GM18517 (cell line): ENCODE results near the gene MEGF6.

ENCODE experiments used
- ATAC-seq: cut with Tn5 transposase; IDR thresholded peaks from one replicate; pipeline ENCODE4 v1.9.1; 2021; ENCODE audit warnings: mild to moderate bottlenecking, moderate library complexity; ENCODE audit not compliant: unreplicated experiment

MEGF6 gene

GRCh38 chr1:3527774-3528173, 83.5 kb downstream of the MEGF6 start:
- no peak for ATAC-seq

GRCh38 chr1:3525551-3526482, 85.5 kb downstream of the MEGF6 start:
- ATAC-seq: no peak

- ATAC-seq: no peak
Observed at GRCh38 chr1:3524556-3525203, 86.6 kb downstream of the MEGF6 start.

GRCh38 chr1:3523980-3524379, 87.3 kb downstream of the MEGF6 start:
- ATAC-seq: no peak

GRCh38 chr1:3522564-3523265, 88.6 kb downstream of the MEGF6 start:
- ATAC-seq: no peak

GRCh38 chr1:3522112-3522511, 89.2 kb downstream of the MEGF6 start:
- no peak for ATAC-seq

- no peak for ATAC-seq
Observed at GRCh38 chr1:3521426-3521825, 89.9 kb downstream of the MEGF6 start.

GRCh38 chr1:3520419-3521378, 90.6 kb downstream of the MEGF6 start:
- no peak for ATAC-seq

GRCh38 chr1:3519301-3519885, 91.9 kb downstream of the MEGF6 start:
- no peak for ATAC-seq

GRCh38 chr1:3518756-3519155, 92.6 kb downstream of the MEGF6 start:
- ATAC-seq: no peak

- no peak for ATAC-seq
Observed at GRCh38 chr1:3518256-3518655, 93.1 kb downstream of the MEGF6 start.

GRCh38 chr1:3516911-3517675, 94.2 kb downstream of the MEGF6 start:
- no peak for ATAC-seq

GRCh38 chr1:3516481-3516869, 94.8 kb downstream of the MEGF6 start:
- ATAC-seq: no peak

GRCh38 chr1:3515774-3516480, 95.4 kb downstream of the MEGF6 start:
- no peak for ATAC-seq

- no peak for ATAC-seq
Observed at GRCh38 chr1:3515272-3515671, 96.0 kb downstream of the MEGF6 start.

GRCh38 chr1:3514404-3514803, 96.9 kb downstream of the MEGF6 start:
- no peak for ATAC-seq

- no peak for ATAC-seq
Observed at GRCh38 chr1:3511856-3512255, 99.5 kb downstream of the MEGF6 start.

- ATAC-seq: no peak
Observed at GRCh38 chr1:3511306-3511705, 100.0 kb downstream of the MEGF6 start.

GRCh38 chr1:3510956-3511250, 100.4 kb downstream of the MEGF6 start:
- no peak for ATAC-seq
